Thymus (tissue), 11 donors: Measurements from ENCODE around the gene BAG3. TPM values are rescaled to one million over a fixed set of nuclear protein-coding genes. Genes with fewer than 3 reads are reported as not detected.

Experiments used
- DNase-seq, 9 donors: peaks; one replicate each; pipeline ENCODE4 v3.0.0-alpha.2; 2013; ENCODE audit warnings: low spot score in 9 of 9, low read depth in 6 of 9, missing footprints in 1 of 9
- H3K27ac ChIP-seq, 2 donors: one replicate each; pipeline ENCODE4 v1.5.1; 2013; ENCODE audit warnings: control low read depth in 1 of 2, low read depth in 1 of 2, low read length in 1 of 2, mild to moderate bottlenecking in 1 of 2, moderate library complexity in 1 of 2
- H3K27me3 ChIP-seq, 2 donors: one replicate each; pipeline ENCODE4 v1.5.1; 2013; ENCODE audit warnings: low read length in 1 of 2; ENCODE audit not compliant: control insufficient read depth in 2 of 2, insufficient read depth in 1 of 2
- H3K36me3 ChIP-seq, 2 donors: one replicate each; pipeline ENCODE4 v1.5.1; 2013; ENCODE audit warnings: low read length in 1 of 2, mild to moderate bottlenecking in 1 of 2, moderate library complexity in 1 of 2; ENCODE audit not compliant: control insufficient read depth in 2 of 2, insufficient read depth in 2 of 2
- H3K4me1 ChIP-seq, 2 donors: one replicate each; pipeline ENCODE4 v1.5.1; 2013; ENCODE audit warnings: low read length in 2 of 2; ENCODE audit not compliant: control insufficient read depth in 2 of 2, insufficient read depth in 2 of 2
- H3K4me3 ChIP-seq, 2 donors: one replicate each; pipeline ENCODE4 v1.5.1; 2013; ENCODE audit warnings: low read length in 2 of 2, control low read depth in 1 of 2, mild to moderate bottlenecking in 1 of 2
- H3K9me3 ChIP-seq, 2 donors: one replicate each; pipeline ENCODE4 v1.5.1; 2013; ENCODE audit warnings: low read length in 1 of 2, mild to moderate bottlenecking in 1 of 2; ENCODE audit not compliant: control insufficient read depth in 2 of 2, insufficient read depth in 1 of 2
- WGBS: extraction: QIAGEN DNeasy Blood & Tissue Kit; methylation state at CpG from one replicate; pipeline ENCODE4 v1.1.7; 2013; 5-methylcytosine and 5-hydroxymethylcytosine counted together
- polyA plus RNA-seq: library from polyadenylated mRNA; stranded (reverse); fragments of 200-250 nt; gene quantifications from one replicate; pipeline ENCODE4 v1.2.3, GENCODE V29; 2013
- total RNA-seq: library from RNA; stranded (reverse); fragments of 120-200 nt; gene quantifications from one replicate; pipeline ENCODE4 v1.2.4, GENCODE V29; 2013
- donor health status: healthy.

BAG3 gene
- total and polyA plus RNA-seq, 2 donors, result 1.7 to 12.6 TPM

DNA sequence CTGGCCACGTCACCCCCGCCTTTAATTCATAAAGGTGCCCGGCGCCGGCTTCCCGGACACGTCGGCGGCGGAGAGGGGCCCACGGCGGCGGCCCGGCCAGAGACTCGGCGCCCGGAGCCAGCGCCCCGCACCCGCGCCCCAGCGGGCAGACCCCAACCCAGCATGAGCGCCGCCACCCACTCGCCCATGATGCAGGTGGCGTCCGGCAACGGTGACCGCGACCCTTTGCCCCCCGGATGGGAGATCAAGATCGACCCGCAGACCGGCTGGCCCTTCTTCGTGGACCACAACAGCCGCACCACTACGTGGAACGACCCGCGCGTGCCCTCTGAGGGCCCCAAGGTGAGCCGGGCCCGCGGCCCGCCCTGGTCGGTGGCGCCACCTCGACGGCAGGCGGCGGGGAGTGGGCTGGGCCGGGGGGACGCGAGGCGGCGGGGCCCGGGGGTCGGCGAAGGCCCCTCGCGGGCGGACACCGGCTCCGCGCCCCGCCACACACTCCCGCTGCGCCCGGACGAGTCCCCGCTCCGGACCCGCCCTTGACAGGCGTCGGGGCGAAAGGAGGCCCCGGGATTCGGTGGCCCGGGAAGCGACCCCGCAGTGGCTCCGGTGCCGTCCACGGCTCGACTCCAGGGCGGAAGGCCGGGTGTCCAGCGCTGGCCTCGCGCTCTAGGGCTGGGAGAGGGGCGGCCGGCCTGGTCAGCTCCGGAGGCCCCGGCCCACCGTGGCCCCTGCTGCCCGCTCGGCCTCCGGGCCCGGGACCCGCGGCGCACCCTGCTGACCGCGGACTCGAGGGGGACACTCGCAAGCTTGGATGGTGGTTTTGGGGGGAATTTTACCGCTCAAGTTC, 557 bp downstream of the BAG3 start:
- peak overlapping the region in 1 of 2 donors; percentile 84 for H3K27ac ChIP-seq
- no peaks in the 10 kb centered on the region for H3K36me3 ChIP-seq
- peaks cover 2 to 11% of the 10 kb centered on the region in 2 donors for H3K27me3 ChIP-seq
- no peak for DNase-seq
- H3K4me1 ChIP-seq, result peaks cover 8 to 20% of the 10 kb centered on the region in 2 donors
- H3K4me3 ChIP-seq, result peak overlapping the region; percentile 84 to 88
- 7% methylated on average over 107 of the region's 107 CpGs for WGBS
- no peaks in the 10 kb centered on the region for H3K9me3 ChIP-seq

DNA sequence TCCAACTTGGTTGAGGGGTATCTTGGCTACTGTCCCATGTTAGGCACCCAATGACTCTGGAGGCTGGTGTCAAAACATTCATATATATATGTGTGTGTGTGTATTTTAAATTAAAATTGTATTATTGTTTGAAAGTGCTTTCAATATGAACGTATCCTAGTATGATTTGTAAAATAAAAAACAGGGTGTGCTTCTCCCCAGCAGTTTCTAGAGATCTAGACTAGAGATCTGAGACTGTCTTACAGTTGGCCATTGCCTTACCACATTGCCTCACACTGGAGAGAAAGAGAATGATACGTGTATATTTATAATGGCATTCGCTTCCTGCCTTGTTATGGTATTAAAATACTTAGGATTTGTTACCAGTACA, 1.2 kb downstream of the BAG3 start:
- no peaks in the 10 kb centered on the region for H3K36me3 ChIP-seq
- no peaks in the 10 kb centered on the region for H3K9me3 ChIP-seq
- H3K4me3 ChIP-seq, result peak overlapping the region; percentile 29 to 88
- H3K4me1 ChIP-seq, result peaks cover 8 to 20% of the 10 kb centered on the region in 2 donors
- no peak overlapping the region for H3K27ac ChIP-seq
- 30% methylated on average over 3 of the region's 3 CpGs for WGBS
- H3K27me3 ChIP-seq, result peaks cover 2 to 11% of the 10 kb centered on the region in 2 donors
- peak in 1 of 9 donors; percentile 61 for DNase-seq

DNA sequence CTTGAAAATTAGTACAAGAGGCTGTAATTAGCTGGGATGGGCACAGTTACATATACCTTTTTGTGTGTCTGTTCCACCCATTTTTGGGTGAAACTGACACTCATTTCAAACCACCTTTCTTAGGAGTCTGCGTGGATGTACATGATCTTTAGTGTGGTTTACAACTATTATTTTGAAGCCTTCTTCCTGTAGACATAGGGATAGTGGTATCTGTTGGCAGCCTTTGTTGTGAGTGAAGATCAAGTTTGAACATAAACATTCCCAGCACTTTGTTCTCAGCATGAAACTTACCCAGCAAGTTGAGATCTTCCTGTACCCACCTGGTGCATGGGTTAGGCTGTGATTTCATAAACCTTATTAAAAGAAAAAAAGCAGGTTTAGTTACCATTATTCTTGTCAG, 2.0 kb downstream of the BAG3 start:
- H3K4me1 ChIP-seq, result peaks cover 8 to 20% of the 10 kb centered on the region in 2 donors
- DNase-seq, result peak in 1 of 9 donors; percentile 45

DNA sequence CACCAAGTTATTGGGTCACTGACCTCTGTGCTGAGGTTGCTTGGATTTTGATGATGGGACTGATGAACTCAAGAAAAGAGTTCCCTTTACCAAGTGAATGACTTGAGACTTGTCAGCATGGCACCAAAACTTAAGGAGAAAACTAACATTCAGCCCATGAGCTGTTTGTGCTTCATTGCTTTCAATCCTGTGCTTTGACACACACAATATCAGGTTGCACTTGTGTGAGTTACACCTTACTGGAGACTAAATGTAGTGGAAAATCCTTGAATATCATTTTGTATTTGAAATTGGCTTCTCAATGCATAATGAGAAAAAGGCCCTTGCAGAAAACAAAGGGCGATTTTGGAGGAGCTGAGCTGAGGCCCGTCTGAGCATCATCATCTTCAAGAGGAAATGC, 2.7 kb downstream of the BAG3 start:
- 85% methylated on average over 2 of the region's 2 CpGs for WGBS
- Histone ChIP-seq H3K36me3 (no peaks in the 10 kb centered on the region), H3K9me3 (no peaks in the 10 kb centered on the region), H3K27ac (peak overlapping the region in 1 of 2 donors; percentile 11), H3K4me1 (peaks cover 8 to 20% of the 10 kb centered on the region in 2 donors), H3K4me3 (no peak overlapping the region), H3K27me3 (peaks cover 2 to 11% of the 10 kb centered on the region in 2 donors)
- DNase-seq, result no peak

More for the DNA sequence above, 2.0 kb downstream of the BAG3 start:
- Histone ChIP-seq H3K4me3 (peak overlapping the region in 1 of 2 donors; percentile 0), H3K27me3 (peaks cover 2 to 11% of the 10 kb centered on the region in 2 donors), H3K9me3 (no peaks in the 10 kb centered on the region), H3K36me3 (no peaks in the 10 kb centered on the region), H3K27ac (no peak overlapping the region)
- 12% methylated on average over 1 of the region's 1 CpG for WGBS

GRCh38 chr10:119654540-119654939, 3.4 kb downstream of the BAG3 start:
- peaks cover 8 to 20% of the 10 kb centered on the region in 2 donors for H3K4me1 ChIP-seq
- H3K27ac ChIP-seq, result peak overlapping the region in 1 of 2 donors; percentile 2
- peaks cover 2 to 11% of the 10 kb centered on the region in 2 donors for H3K27me3 ChIP-seq
- no peaks in the 10 kb centered on the region for H3K36me3 ChIP-seq
- DNase-seq, result no peak
- WGBS, result 95% methylated on average over 6 of the region's 6 CpGs
- H3K9me3 ChIP-seq, result no peaks in the 10 kb centered on the region
- H3K4me3 ChIP-seq, result no peak overlapping the region

- peaks cover 2 to 11% of the 10 kb centered on the region in 2 donors for H3K27me3 ChIP-seq
- no peak overlapping the region for H3K27ac ChIP-seq
- 70% methylated on average over 11 of the region's 11 CpGs for WGBS
- H3K4me3 ChIP-seq, result no peak overlapping the region
- H3K9me3 ChIP-seq, result no peaks in the 10 kb centered on the region
- DNase-seq, result peak in 1 of 9 donors; percentile 32
- H3K4me1 ChIP-seq, result peaks cover 8 to 20% of the 10 kb centered on the region in 2 donors
- no peaks in the 10 kb centered on the region for H3K36me3 ChIP-seq
These were observed 4.4 kb downstream of the BAG3 start for GRCh38 chr10:119655566-119656001.

DNA sequence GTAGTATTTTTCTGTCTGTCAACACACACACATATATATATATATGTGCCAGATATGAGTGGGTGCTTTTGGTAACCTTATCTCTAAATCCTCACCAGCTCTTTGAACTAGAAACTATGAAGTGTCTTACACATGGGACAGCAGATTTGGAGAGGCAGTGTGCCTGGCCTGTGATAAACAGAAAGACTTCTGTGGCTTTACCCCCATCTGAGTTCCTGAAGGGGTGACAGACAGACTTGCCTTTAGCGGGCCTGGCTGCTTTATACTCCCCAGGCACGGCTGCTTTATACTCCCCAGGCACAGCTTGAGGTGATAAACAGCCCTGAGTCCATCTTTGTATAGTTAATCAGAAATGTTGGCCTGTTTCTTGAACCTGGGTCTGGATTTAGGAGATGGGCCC, 5.6 kb downstream of the BAG3 start:
- no peak for DNase-seq
- H3K9me3 ChIP-seq, result no peaks in the 10 kb centered on the region
- no peak overlapping the region for H3K4me3 ChIP-seq
- WGBS, result 91% methylated on average over 2 of the region's 2 CpGs
- peaks cover 2 to 5% of the 10 kb centered on the region in 2 donors for H3K27me3 ChIP-seq
- no peaks in the 10 kb centered on the region for H3K36me3 ChIP-seq
- H3K4me1 ChIP-seq, result peaks cover 6 to 18% of the 10 kb centered on the region in 2 donors
- no peak overlapping the region for H3K27ac ChIP-seq

GRCh38 chr10:119657725-119658124, 6.5 kb downstream of the BAG3 start:
- Histone ChIP-seq H3K27me3 (no peaks in the 10 kb centered on the region), H3K36me3 (no peaks in the 10 kb centered on the region), H3K27ac (no peak overlapping the region), H3K9me3 (no peaks in the 10 kb centered on the region), H3K4me1 (peaks cover 2 to 16% of the 10 kb centered on the region in 2 donors), H3K4me3 (no peak overlapping the region)
- no peak for DNase-seq
- 94% methylated on average over 7 of the region's 7 CpGs for WGBS

- DNase-seq, result no peak
- H3K4me3 ChIP-seq, result no peak overlapping the region
These were observed 7.1 kb downstream of the BAG3 start for GRCh38 chr10:119658274-119658673.

More at GRCh38 chr10:119658274-119658673, 7.1 kb downstream of the BAG3 start:
- Histone ChIP-seq H3K9me3 (no peaks in the 10 kb centered on the region), H3K36me3 (no peaks in the 10 kb centered on the region), H3K4me1 (peaks cover 1 to 16% of the 10 kb centered on the region in 2 donors), H3K27me3 (no peaks in the 10 kb centered on the region), H3K27ac (no peak overlapping the region)
- 92% methylated on average over 13 of the region's 13 CpGs for WGBS
